Fibroblast of the aortic adventitia (primary cell): ENCODE data around the gene SPEF1. TPM values are rescaled to one million over a fixed set of nuclear protein-coding genes. Genes with fewer than 3 reads are reported as not detected.

Experiments used
- DNase-seq: peaks from one replicate; pipeline ENCODE4 v3.0.0-alpha.2; 2010; ENCODE audit warnings: low read depth
- H3K4me3 ChIP-seq: 2 replicates; pipeline ENCODE4 v1.5.1; 2011; ENCODE audit warnings: low read depth, mild to moderate bottlenecking, control low read depth, low read length, moderate library complexity
- CTCF ChIP-seq: IDR thresholded peaks from 2 replicates; pipeline ENCODE4 v1.5.1; 2011; ENCODE audit warnings: mild to moderate bottlenecking, low read length, control low read depth, inconsistent platforms; ENCODE audit not compliant: insufficient read depth
- total RNA-seq: library from RNA; depleted of rRNA; stranded (reverse); fragments of >200 nt; gene quantifications from 2 replicates; pipeline ENCODE4 v1.2.3, GENCODE V29; 2012; ENCODE audit warnings: low replicate concordance

SPEF1 gene
- total RNA-seq, 1 donor = 0.09 TPM

- H3K4me3 ChIP-seq = no peak overlapping the region
- no peak for TF ChIP-seq CTCF
- DNase-seq = no peak
Observed at GRCh38 chr20:3800878-3801260, 19.6 kb upstream of the SPEF1 start.

- no peak for TF ChIP-seq CTCF
- DNase-seq = no peak
Observed at GRCh38 chr20:3800256-3800877, 19.1 kb upstream of the SPEF1 start.

GRCh38 chr20:3798908-3799248 is 17.6 kb upstream of the SPEF1 start:
- TF ChIP-seq CTCF = no peak
- H3K4me3 ChIP-seq = peak overlapping the region; percentile 96
- no peak for DNase-seq

More at GRCh38 chr20:3800256-3800877, 19.1 kb upstream of the SPEF1 start:
- H3K4me3 ChIP-seq = peak overlapping the region; percentile 28

GRCh38 chr20:3798373-3798768 is 17.1 kb upstream of the SPEF1 start:
- TF ChIP-seq CTCF = no peak
- H3K4me3 ChIP-seq = peak overlapping the region; percentile 96

GRCh38 chr20:3797592-3798372 is 16.5 kb upstream of the SPEF1 start:
- TF ChIP-seq CTCF = no peak
- H3K4me3 ChIP-seq = peak overlapping the region; percentile 96
- DNase-seq = no peak

More at GRCh38 chr20:3798373-3798768, 17.1 kb upstream of the SPEF1 start:
- DNase-seq = no peak

GRCh38 chr20:3797226-3797545 is 15.9 kb upstream of the SPEF1 start:
- no peak for TF ChIP-seq CTCF
- DNase-seq = no peak

More at GRCh38 chr20:3797226-3797545, 15.9 kb upstream of the SPEF1 start:
- peak overlapping the region; percentile 96 for H3K4me3 ChIP-seq
